A549 (cell line): ENCODE data around the gene HSPA4. TPM values are rescaled to one million over a fixed set of nuclear protein-coding genes. Genes with fewer than 3 reads are reported as not detected.

Experiments used
- ATAC-seq, 2 experiments: fragments of 200-7000 bp in 1 of 2; fragments of >200 bp in 1 of 2; cut with Nextera tagmentation in 1 of 2; cut with Tn5 transposase in 1 of 2; 3 replicates each; pipeline versions ENCODE4 v1.8.0 to v1.9.1; 2018 to 2020; ENCODE audit warnings: mild to moderate bottlenecking in 1 of 2, moderate library complexity in 1 of 2
- CTCF ChIA-PET: fragments of 300-600 bp; sonication (Branson Sonifier 250); formaldehyde crosslinking; extraction: SDS; loops from one replicate; lab custom pipeline; 2021; ENCODE audit warnings: antibody characterized with exemption, inconsistent platforms; lab: Yijun Ruan, JAX
- POLR2A ChIA-PET: fragments of 350-600 bp; formaldehyde crosslinking; extraction: SDS; loops from one replicate; lab custom pipeline; 2021; ENCODE audit warnings: antibody characterized with exemption, inconsistent platforms; lab: Yijun Ruan, JAX
- DNase-seq, 2 experiments: peaks; one replicate each; pipeline versions ENCODE4 v3.0.0 to v3.0.0-alpha.2; 2011 to 2016; ENCODE audit warnings: low read depth in 1 of 2, low spot score in 1 of 2
- FAIRE-seq: peaks from 2 replicates; lab custom pipeline; 2011; peaks lifted over from hg19 to GRCh38; lab: Jason Lieb, UNC
- H3K27ac ChIP-seq, 2 experiments: fragments of >200 bp; sonication (Bioruptor Twin); formaldehyde crosslinking; 3 replicates each; pipeline ENCODE4 v1.5.1; 2016 to 2017
- H3K4me1 ChIP-seq: fragments of >200 bp; sonication (Bioruptor Twin); formaldehyde crosslinking; 3 replicates; pipeline ENCODE4 v1.6.1; 2016
- H3K4me2 ChIP-seq: fragments of >200 bp; sonication (Bioruptor Twin); formaldehyde crosslinking; 3 replicates; pipeline ENCODE4 v1.6.1; 2016
- H3K4me3 ChIP-seq: fragments of >200 bp; sonication (Bioruptor Twin); formaldehyde crosslinking; 3 replicates; pipeline ENCODE4 v1.5.1; 2016
- H3K9me3 ChIP-seq: fragments of >200 bp; sonication (Bioruptor Twin); formaldehyde crosslinking; 3 replicates; pipeline ENCODE4 v1.6.1; 2016
- BHLHE40 ChIP-seq: IDR thresholded peaks from 2 replicates; pipeline ENCODE4 v1.6.1; 2012; ENCODE audit warnings: low read depth, low read length, inconsistent platforms
- CEBPB ChIP-seq, 2 experiments: fragments of >200 bp in 1 of 2; sonication (Bioruptor Twin) in 1 of 2; formaldehyde crosslinking in 1 of 2; IDR thresholded peaks; 2 replicates each; pipeline ENCODE4 v1.6.1; 2012 to 2016
- EHF ChIP-seq: fragments of 250-450 bp; sonication (Bioruptor Pico); IDR thresholded peaks from 2 replicates; pipeline ENCODE4 v1.5.0; 2020; ENCODE audit warnings: mild to moderate bottlenecking
- EHMT2 ChIP-seq: fragments of 200-600 bp; sonication (generic); IDR thresholded peaks from 2 replicates; pipeline ENCODE4 v1.6.1; 2016; ENCODE audit warnings: antibody characterized with exemption, low read depth, mild to moderate bottlenecking, moderate library complexity
- ELK1 ChIP-seq: fragments of 150-350 bp; IDR thresholded peaks from 2 replicates; pipeline ENCODE4 v1.6.1; 2014; ENCODE audit warnings: low read depth, mild to moderate bottlenecking, low read length
- EP300 ChIP-seq, 2 experiments: fragments of >200 bp; sonication (Bioruptor Twin); formaldehyde crosslinking; IDR thresholded peaks; 2 replicates in 1 of 2; 3 replicates in 1 of 2; pipeline ENCODE4 v1.6.1; 2016 to 2017
- FOSB ChIP-seq: fragments of 250-450 bp; sonication (Bioruptor Pico); IDR thresholded peaks from 2 replicates; pipeline ENCODE4 v1.5.0; 2020; ENCODE audit warnings: mild to moderate bottlenecking, moderate library complexity
- FOXS1 ChIP-seq: fragments of 250-450 bp; sonication (Bioruptor Pico); IDR thresholded peaks from 2 replicates; pipeline ENCODE4 v1.5.0; 2020; ENCODE audit warnings: mild to moderate bottlenecking, moderate library complexity
- HOXA7 ChIP-seq: fragments of 250-450 bp; sonication (Bioruptor Pico); IDR thresholded peaks from 2 replicates; pipeline ENCODE4 v1.5.0; 2020; ENCODE audit warnings: mild to moderate bottlenecking, moderate library complexity
- HOXB13 ChIP-seq: fragments of 250-450 bp; sonication (Bioruptor Pico); IDR thresholded peaks from 2 replicates; pipeline ENCODE4 v1.5.0; 2020; ENCODE audit warnings: low read depth, mild to moderate bottlenecking, moderate library complexity
- HOXB5 ChIP-seq: fragments of 250-450 bp; sonication (Bioruptor Pico); IDR thresholded peaks from 2 replicates; pipeline ENCODE4 v1.5.0; 2020; ENCODE audit warnings: mild to moderate bottlenecking, moderate library complexity
- JUNB ChIP-seq: fragments of >200 bp; sonication (Bioruptor Twin); formaldehyde crosslinking; IDR thresholded peaks from 2 replicates; pipeline ENCODE4 v1.6.1; 2016
- KDM1A ChIP-seq: fragments of 200-600 bp; sonication (generic); IDR thresholded peaks from 2 replicates; pipeline ENCODE4 v1.6.1; 2016; ENCODE audit warnings: low read depth, mild to moderate bottlenecking
- MAZ ChIP-seq: fragments of 150-350 bp; IDR thresholded peaks from 2 replicates; pipeline ENCODE4 v1.6.1; 2014; ENCODE audit warnings: antibody characterized with exemption, low read depth, low read length, borderline replicate concordance
- PBX3 ChIP-seq: IDR thresholded peaks from 2 replicates; pipeline ENCODE4 v1.6.1; 2012
- POLR2AphosphoS2 ChIP-seq: conservative IDR thresholded peaks from 2 replicates; pipeline ENCODE4 v1.6.1; 2012; ENCODE audit warnings: low read length, improper control_type of control experiment, inconsistent platforms
- RAD21 ChIP-seq, 2 experiments: fragments of >200 bp in 1 of 2; sonication (Bioruptor Twin) in 1 of 2; formaldehyde crosslinking in 1 of 2; IDR thresholded peaks in 1 of 2; conservative IDR thresholded peaks in 1 of 2; 2 replicates in 1 of 2; 3 replicates in 1 of 2; pipeline ENCODE4 v1.6.1; 2012 to 2018; ENCODE audit warnings: inconsistent platforms in 1 of 2
- RARB ChIP-seq: fragments of 250-450 bp; sonication (Bioruptor Pico); IDR thresholded peaks from 2 replicates; pipeline ENCODE4 v1.8.0; 2021; ENCODE audit warnings: mild to moderate bottlenecking, moderate library complexity
- RCOR1 ChIP-seq: fragments of 150-350 bp; IDR thresholded peaks from 2 replicates; pipeline ENCODE4 v1.6.1; 2014; ENCODE audit warnings: antibody characterized with exemption, low read length, low read depth
- REST ChIP-seq: fragments of 200-600 bp; sonication (generic); IDR thresholded peaks from 2 replicates; pipeline ENCODE4 v1.6.1; 2016; ENCODE audit warnings: antibody characterized with exemption, mild to moderate bottlenecking, moderate library complexity
- RFX5 ChIP-seq: fragments of 450-650 bp; IDR thresholded peaks from 2 replicates; pipeline ENCODE4 v1.7.1; 2014; ENCODE audit warnings: antibody characterized with exemption, mild to moderate bottlenecking, moderate library complexity
- SMC3 ChIP-seq: fragments of >200 bp; sonication (Bioruptor Twin); formaldehyde crosslinking; IDR thresholded peaks from 3 replicates; pipeline ENCODE4 v1.6.1; 2018; ENCODE audit warnings: inconsistent platforms
- SREBF2 ChIP-seq: fragments of 450-650 bp; IDR thresholded peaks from 2 replicates; pipeline ENCODE4 v1.6.1; 2014; ENCODE audit warnings: mild to moderate bottlenecking, moderate library complexity
- ZC3H11A ChIP-seq: fragments of 450-650 bp; IDR thresholded peaks from 2 replicates; pipeline ENCODE4 v1.6.1; 2014; ENCODE audit warnings: antibody characterized with exemption, mild to moderate bottlenecking
- ZFP36 ChIP-seq: fragments of 450-650 bp; IDR thresholded peaks from 2 replicates; pipeline ENCODE4 v1.6.1; 2014; ENCODE audit warnings: borderline replicate concordance; ENCODE audit not compliant: partially characterized antibody
- WGBS: methylation state at CpG from one replicate; pipeline ENCODE4 v1.1.6; 2017; ENCODE audit errors: missing lambda C conversion rate; 5-methylcytosine and 5-hydroxymethylcytosine counted together
- polyA plus RNA-seq, 4 experiments: library from polyadenylated mRNA; depleted of rRNA in 3 of 4; stranded (reverse); fragments of >200 nt; fragmentation: RNase III in 1 of 4; extraction: RNeasy Plus Mini Kit Qiagen cat#74134 plus additional on column Dnase treatment in 1 of 4; gene quantifications; 2 replicates in 3 of 4; 3 replicates in 1 of 4; pipeline ENCODE4 v1.2.3, GENCODE V29; 2011 to 2017

Gene HSPA4
- polyA plus RNA-seq, 2 of the 4 experiments (the other 2 are of a cell fraction) = 160 to 166 TPM

GRCh38 chr5:133116601-133117000 is 64.8 kb downstream of the HSPA4 start:
- CTCF ChIA-PET = interaction anchor here (0.7 to 12.7 kb wide), 4 partner anchors 10 to 344 kb away, joined by 3 to 302 read pairs (median 4); no protein-coding TSS in a partner anchor
- Histone ChIP-seq H3K9me3 (no peaks in the 10 kb centered on the region), H3K4me3 (no peak overlapping the region), H3K4me2 (no peak overlapping the region), H3K27ac (no peak overlapping the region), H3K4me1 (no peaks in the 10 kb centered on the region)
- 72% methylated on average over 2 of the region's 2 CpGs for WGBS
- ATAC-seq (no peak), FAIRE-seq (no peak), DNase-seq (no peak)
- TF ChIP-seq RFX5 (no peak), BHLHE40 (no peak), SREBF2 (no peak), RAD21 (conservative IDR thresholded peaks at IDR 0.05 in 1 of 2, IDR thresholded peaks at IDR 0.05 in 1 of 2) (no peak), POLR2AphosphoS2 (no peak), HOXB5 (CRISPR knock-in tag) (no peak), FOSB (CRISPR knock-in tag) (no peak), REST (no peak), HOXA7 (CRISPR knock-in tag) (no peak), SMC3 (no peak), ZFP36 (no peak), RCOR1 (no peak), MAZ (no peak), FOXS1 (CRISPR knock-in tag) (no peak), EHMT2 (no peak), ZC3H11A (no peak), EP300 (IDR thresholded peaks at IDR 0.05) (no peak), CEBPB (IDR thresholded peaks at IDR 0.05) (no peak), JUNB (no peak), EHF (CRISPR knock-in tag) (no peak)
- POLR2A ChIA-PET = no interaction called here

GRCh38 chr5:133117166-133117911 is 65.5 kb downstream of the HSPA4 start:
- TF ChIP-seq HOXB13 (CRISPR knock-in tag) = no peak
- no peak for TF ChIP-seq ELK1
- TF ChIP-seq RARB = no peak
- no peak for TF ChIP-seq MAZ
- no peak for TF ChIP-seq PBX3
- TF ChIP-seq ZFP36 = no peak
- no peak for TF ChIP-seq KDM1A
- TF ChIP-seq, all 56 proteins: peak for 0
- DNase-seq = no peak
- no peak for ATAC-seq
- POLR2A ChIA-PET = no interaction called here
- no peak overlapping the region for H3K27ac ChIP-seq
- no peak overlapping the region for H3K4me3 ChIP-seq
- WGBS = 66% methylated on average over 10 of the region's 10 CpGs
- H3K4me1 ChIP-seq = no peaks in the 10 kb centered on the region
- CTCF ChIA-PET = interaction anchor here (0.9 to 12.7 kb wide), 2 partner anchors 128 to 144 kb away, joined by 3 to 302 read pairs; no protein-coding TSS in a partner anchor
- no peak overlapping the region for H3K4me2 ChIP-seq
- FAIRE-seq = no peak
- H3K9me3 ChIP-seq = no peaks in the 10 kb centered on the region
